ENCODE measurements around the gene TMEM18. TPM values are rescaled to one million over a fixed set of nuclear protein-coding genes. Genes with fewer than 3 reads are reported as not detected.

Gene TMEM18
- total and polyA plus RNA-seq, 2 experiments from 2014 or later = 35.4 to 47.1 TPM

- 85% methylated on average over 5 of the region's 5 CpGs for WGBS (ENCODE audit: low lambda C conversion rate, missing lambda C conversion rate)
- H3K4me2 ChIP-seq = no peak overlapping the region
- H3K9me2 ChIP-seq (replicated peaks; ENCODE audit: insufficient read depth) = no peaks in the 10 kb centered on the region
- no peaks in the 10 kb centered on the region for H4K20me1 ChIP-seq (ENCODE audit: insufficient read depth, poor library complexity, severe bottlenecking)
- no peak for DNase-seq (ENCODE audit: low spot score)
- no peak overlapping the region for H3K4me3 ChIP-seq
- H2AFZ ChIP-seq = no peak overlapping the region
- H3K36me3 ChIP-seq (replicated peaks; ENCODE audit: insufficient read depth, low read depth) = no peaks in the 10 kb centered on the region
- no peaks in the 10 kb centered on the region for H3K27me3 ChIP-seq
- H3K4me1 ChIP-seq (ENCODE audit: insufficient read depth) = no peaks in the 10 kb centered on the region
- no peaks in the 10 kb centered on the region for H3K79me2 ChIP-seq
- H3K27ac ChIP-seq = no peak overlapping the region
- TF ChIP-seq CTCF (IDR thresholded peaks at IDR 0.05; ENCODE audit: poor library complexity) (no peak), EZH2 (IDR thresholded peaks at IDR 0.05; ENCODE audit: borderline replicate concordance) (no peak), EZH2phosphoT487 (IDR thresholded peaks at IDR 0.05; ENCODE audit: low read depth, severe bottlenecking, unreplicated experiment) (no peak)
- H3K9me3 ChIP-seq (ENCODE audit: low read depth) = no peaks in the 10 kb centered on the region
These were observed 46.6 kb upstream of the TMEM18 start for GRCh38 chr2:723761-724160.

DNA sequence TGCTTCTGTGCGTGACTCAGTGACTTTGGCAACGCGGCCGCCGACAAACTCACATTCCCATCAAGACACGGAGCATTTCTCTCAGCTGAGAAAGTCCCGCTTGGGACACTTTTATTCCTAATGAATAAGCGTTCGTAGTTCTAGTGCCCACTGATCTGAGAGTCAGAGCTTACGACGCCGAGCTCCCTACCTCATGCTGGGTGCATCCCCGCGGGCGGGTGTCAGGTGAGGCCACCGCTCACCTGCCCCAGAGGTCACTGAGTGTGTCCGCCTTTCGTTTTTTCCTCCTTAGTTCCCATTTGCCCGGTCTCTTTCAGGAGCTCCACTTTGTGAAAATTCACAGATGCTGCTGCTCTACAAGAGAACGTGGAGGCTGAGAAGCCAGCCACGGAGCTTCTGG, 43.6 kb upstream of the TMEM18 start:
- Histone ChIP-seq H3K27ac (no peak overlapping the region), H3K27me3 (no peaks in the 10 kb centered on the region), H3K4me2 (no peak overlapping the region), H3K36me3 (replicated peaks; ENCODE audit: insufficient read depth, low read depth) (no peaks in the 10 kb centered on the region), H3K9me2 (replicated peaks; ENCODE audit: insufficient read depth) (no peaks in the 10 kb centered on the region), H4K20me1 (ENCODE audit: insufficient read depth, poor library complexity, severe bottlenecking) (no peaks in the 10 kb centered on the region), H3K79me2 (no peaks in the 10 kb centered on the region), H3K4me3 (no peak overlapping the region), H3K9me3 (ENCODE audit: low read depth) (no peaks in the 10 kb centered on the region), H2AFZ (no peak overlapping the region), H3K4me1 (ENCODE audit: insufficient read depth) (no peaks in the 10 kb centered on the region)
- DNase-seq (ENCODE audit: low spot score) = no peak
- WGBS (ENCODE audit: low lambda C conversion rate, missing lambda C conversion rate) = 93% methylated on average over 21 of the region's 21 CpGs
- TF ChIP-seq CTCF (IDR thresholded peaks at IDR 0.05; ENCODE audit: poor library complexity) = no peak
- TF ChIP-seq EZH2phosphoT487 (IDR thresholded peaks at IDR 0.05; ENCODE audit: low read depth, severe bottlenecking, unreplicated experiment) = no peak
- TF ChIP-seq EZH2 (IDR thresholded peaks at IDR 0.05; ENCODE audit: borderline replicate concordance) = no peak

GRCh38 chr2:719734-720133, 42.5 kb upstream of the TMEM18 start:
- TF ChIP-seq EZH2phosphoT487 (IDR thresholded peaks at IDR 0.05; ENCODE audit: low read depth, severe bottlenecking, unreplicated experiment) (no peak), CTCF (IDR thresholded peaks at IDR 0.05; ENCODE audit: poor library complexity) (no peak), EZH2 (IDR thresholded peaks at IDR 0.05; ENCODE audit: borderline replicate concordance) (no peak)
- no peaks in the 10 kb centered on the region for H3K36me3 ChIP-seq (replicated peaks; ENCODE audit: insufficient read depth, low read depth)
- no peak overlapping the region for H3K4me2 ChIP-seq
- H3K4me1 ChIP-seq (ENCODE audit: insufficient read depth) = no peaks in the 10 kb centered on the region
- no peaks in the 10 kb centered on the region for H3K79me2 ChIP-seq
- no peaks in the 10 kb centered on the region for H3K27me3 ChIP-seq
- H3K4me3 ChIP-seq = no peak overlapping the region
- no peaks in the 10 kb centered on the region for H3K9me2 ChIP-seq (replicated peaks; ENCODE audit: insufficient read depth)
- H2AFZ ChIP-seq = no peak overlapping the region
- no peak for DNase-seq (ENCODE audit: low spot score)
- H3K9me3 ChIP-seq (ENCODE audit: low read depth) = no peaks in the 10 kb centered on the region
- H4K20me1 ChIP-seq (ENCODE audit: insufficient read depth, poor library complexity, severe bottlenecking) = no peaks in the 10 kb centered on the region
- 78% methylated on average over 9 of the region's 9 CpGs for WGBS (ENCODE audit: low lambda C conversion rate, missing lambda C conversion rate)
- no peak overlapping the region for H3K27ac ChIP-seq

- Histone ChIP-seq H3K4me3 (no peak overlapping the region), H3K4me2 (no peak overlapping the region), H3K9me3 (ENCODE audit: low read depth) (no peaks in the 10 kb centered on the region), H3K27me3 (no peaks in the 10 kb centered on the region), H3K4me1 (ENCODE audit: insufficient read depth) (no peaks in the 10 kb centered on the region), H3K36me3 (replicated peaks; ENCODE audit: insufficient read depth, low read depth) (no peaks in the 10 kb centered on the region), H3K9me2 (replicated peaks; ENCODE audit: insufficient read depth) (no peaks in the 10 kb centered on the region), H4K20me1 (ENCODE audit: insufficient read depth, poor library complexity, severe bottlenecking) (no peaks in the 10 kb centered on the region), H3K79me2 (no peaks in the 10 kb centered on the region), H3K27ac (no peak overlapping the region), H2AFZ (no peak overlapping the region)
- no peak for DNase-seq (ENCODE audit: low spot score)
- TF ChIP-seq EZH2 (IDR thresholded peaks at IDR 0.05; ENCODE audit: borderline replicate concordance) = no peak
- TF ChIP-seq EZH2phosphoT487 (IDR thresholded peaks at IDR 0.05; ENCODE audit: low read depth, severe bottlenecking, unreplicated experiment) = no peak
- TF ChIP-seq CTCF (IDR thresholded peaks at IDR 0.05; ENCODE audit: poor library complexity) = no peak
These were observed 42.0 kb upstream of the TMEM18 start for GRCh38 chr2:719191-719590.

Measured in hepatocyte (in vitro differentiated cells).